ENCODE data around the gene CD44. TPM values are rescaled to one million over a fixed set of nuclear protein-coding genes. Genes with fewer than 3 reads are reported as not detected.

Gene CD44
- total RNA-seq, 1 experiment from 2014 or later, result 15.9 TPM

- H3K27me3 ChIP-seq (replicated peaks; ENCODE audit: insufficient read depth, low read depth, low read length, poor library complexity), result peaks cover 32% of the 10 kb centered on the region
- BruUV-seq (replicated peaks), result no TSS peak
- TF ChIP-seq CTCF (conservative IDR thresholded peaks at IDR 0.05; ENCODE audit: low read depth, low read length) (peak; percentile 100), EZH2 (IDR thresholded peaks at IDR 0.05; ENCODE audit: borderline replicate concordance, low read depth, low read length, poor library complexity, severe bottlenecking) (no peak)
- no peaks in the 10 kb centered on the region for H3K4me1 ChIP-seq (ENCODE audit: insufficient read depth, low read length, poor library complexity, severe bottlenecking)
- DNase-seq (ENCODE audit: low spot score), result peak; percentile 94
- no peaks in the 10 kb centered on the region for H3K9me3 ChIP-seq (ENCODE audit: low read depth, low read length, poor library complexity, severe bottlenecking)
- H3K4me3 ChIP-seq (ENCODE audit: low read depth, low read length, poor library complexity, severe bottlenecking), result no peak overlapping the region
- POLR2A ChIA-PET (ENCODE audit: low non-redundant PET), result no interaction called here
- intact Hi-C loops (cut with micrococcal nuclease; ENCODE audit: unreplicated experiment), result loop anchor here (1.0 to 5.0 kb wide), 3 partner anchors 154 to 312 kb away; no protein-coding TSS in a partner anchor
- H3K27ac ChIP-seq (ENCODE audit: low read depth, low read length, poor library complexity, severe bottlenecking), result no peak overlapping the region
- CTCF ChIA-PET, result interaction anchor here (0.5 to 2.1 kb wide), 4 partner anchors 15 to 312 kb away, joined by 3 to 6 read pairs (median 4); no protein-coding TSS in a partner anchor
- no peaks in the 10 kb centered on the region for H3K36me3 ChIP-seq (ENCODE audit: insufficient read depth, low read length, poor library complexity, severe bottlenecking)
Measured at GRCh38 chr11:35237860-35238715, 99.1 kb downstream of the CD44 start.

- ChIA-PET CTCF (interaction anchor here (2.1 kb wide), 1 partner anchor 241 kb away, joined by 6 read pairs; no protein-coding TSS in a partner anchor), POLR2A (ENCODE audit: low non-redundant PET) (no interaction called here)
- Histone ChIP-seq H3K36me3 (ENCODE audit: insufficient read depth, low read length, poor library complexity, severe bottlenecking) (no peaks in the 10 kb centered on the region), H3K4me3 (ENCODE audit: low read depth, low read length, poor library complexity, severe bottlenecking) (no peak overlapping the region), H3K4me1 (ENCODE audit: insufficient read depth, low read length, poor library complexity, severe bottlenecking) (no peaks in the 10 kb centered on the region), H3K9me3 (ENCODE audit: low read depth, low read length, poor library complexity, severe bottlenecking) (no peaks in the 10 kb centered on the region), H3K27me3 (replicated peaks; ENCODE audit: insufficient read depth, low read depth, low read length, poor library complexity) (peaks cover 38% of the 10 kb centered on the region), H3K27ac (ENCODE audit: low read depth, low read length, poor library complexity, severe bottlenecking) (no peak overlapping the region)
- no peak for DNase-seq (ENCODE audit: low spot score)
- intact Hi-C loops (cut with micrococcal nuclease; ENCODE audit: unreplicated experiment), result loop anchor here (1.0 to 5.0 kb wide), 3 partner anchors 153 to 313 kb away; no protein-coding TSS in a partner anchor
- BruUV-seq (replicated peaks), result no TSS peak
- no peak for TF ChIP-seq EZH2 (IDR thresholded peaks at IDR 0.05; ENCODE audit: borderline replicate concordance, low read depth, low read length, poor library complexity, severe bottlenecking)
- TF ChIP-seq CTCF (conservative IDR thresholded peaks at IDR 0.05; ENCODE audit: low read depth, low read length), result no peak
Measured at GRCh38 chr11:35238882-35239281, 99.9 kb downstream of the CD44 start.

- BruUV-seq (replicated peaks), result no TSS peak
- Histone ChIP-seq H3K27me3 (replicated peaks; ENCODE audit: insufficient read depth, low read depth, low read length, poor library complexity) (peaks cover 38% of the 10 kb centered on the region), H3K4me1 (ENCODE audit: insufficient read depth, low read length, poor library complexity, severe bottlenecking) (no peaks in the 10 kb centered on the region), H3K9me3 (ENCODE audit: low read depth, low read length, poor library complexity, severe bottlenecking) (no peaks in the 10 kb centered on the region), H3K36me3 (ENCODE audit: insufficient read depth, low read length, poor library complexity, severe bottlenecking) (no peaks in the 10 kb centered on the region), H3K27ac (ENCODE audit: low read depth, low read length, poor library complexity, severe bottlenecking) (no peak overlapping the region), H3K4me3 (ENCODE audit: low read depth, low read length, poor library complexity, severe bottlenecking) (no peak overlapping the region)
- intact Hi-C loops (cut with micrococcal nuclease; ENCODE audit: unreplicated experiment), result loop anchor here (5.0 kb wide), 2 partner anchors 153 to 652 kb away; no protein-coding TSS in a partner anchor
- DNase-seq (ENCODE audit: low spot score), result no peak
- no peak for TF ChIP-seq CTCF (conservative IDR thresholded peaks at IDR 0.05; ENCODE audit: low read depth, low read length)
- ChIA-PET POLR2A (ENCODE audit: low non-redundant PET) (no interaction called here), CTCF (interaction anchor here (0.7 kb wide), 1 partner anchor 173 kb away, joined by 3 read pairs; no protein-coding TSS in a partner anchor)
Measured at GRCh38 chr11:35239471-35240075, 100.6 kb downstream of the CD44 start.

Data from A673 (cell line).